NCI-H524 (cell line): ENCODE data around the gene DDX51.

Experiments used
- DNase-seq, 2 experiments: peaks; one replicate each; lab custom pipeline; 2025; lab: John Stamatoyannopoulos, UW

DDX51 gene, protein sequence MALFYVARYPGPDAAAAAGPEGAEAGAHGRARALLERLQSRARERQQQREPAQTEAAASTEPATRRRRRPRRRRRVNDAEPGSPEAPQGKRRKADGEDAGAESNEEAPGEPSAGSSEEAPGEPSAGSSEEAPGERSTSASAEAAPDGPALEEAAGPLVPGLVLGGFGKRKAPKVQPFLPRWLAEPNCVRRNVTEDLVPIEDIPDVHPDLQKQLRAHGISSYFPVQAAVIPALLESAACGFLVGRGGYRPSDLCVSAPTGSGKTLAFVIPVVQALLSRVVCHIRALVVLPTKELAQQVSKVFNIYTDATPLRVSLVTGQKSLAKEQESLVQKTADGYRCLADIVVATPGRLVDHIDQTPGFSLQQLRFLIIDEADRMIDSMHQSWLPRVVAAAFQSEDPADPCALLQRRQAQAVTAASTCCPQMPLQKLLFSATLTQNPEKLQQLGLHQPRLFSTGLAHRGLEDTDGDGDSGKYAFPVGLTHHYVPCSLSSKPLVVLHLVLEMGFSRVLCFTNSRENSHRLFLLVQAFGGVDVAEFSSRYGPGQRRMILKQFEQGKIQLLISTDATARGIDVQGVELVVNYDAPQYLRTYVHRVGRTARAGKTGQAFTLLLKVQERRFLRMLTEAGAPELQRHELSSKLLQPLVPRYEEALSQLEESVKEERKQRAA

DNA sequence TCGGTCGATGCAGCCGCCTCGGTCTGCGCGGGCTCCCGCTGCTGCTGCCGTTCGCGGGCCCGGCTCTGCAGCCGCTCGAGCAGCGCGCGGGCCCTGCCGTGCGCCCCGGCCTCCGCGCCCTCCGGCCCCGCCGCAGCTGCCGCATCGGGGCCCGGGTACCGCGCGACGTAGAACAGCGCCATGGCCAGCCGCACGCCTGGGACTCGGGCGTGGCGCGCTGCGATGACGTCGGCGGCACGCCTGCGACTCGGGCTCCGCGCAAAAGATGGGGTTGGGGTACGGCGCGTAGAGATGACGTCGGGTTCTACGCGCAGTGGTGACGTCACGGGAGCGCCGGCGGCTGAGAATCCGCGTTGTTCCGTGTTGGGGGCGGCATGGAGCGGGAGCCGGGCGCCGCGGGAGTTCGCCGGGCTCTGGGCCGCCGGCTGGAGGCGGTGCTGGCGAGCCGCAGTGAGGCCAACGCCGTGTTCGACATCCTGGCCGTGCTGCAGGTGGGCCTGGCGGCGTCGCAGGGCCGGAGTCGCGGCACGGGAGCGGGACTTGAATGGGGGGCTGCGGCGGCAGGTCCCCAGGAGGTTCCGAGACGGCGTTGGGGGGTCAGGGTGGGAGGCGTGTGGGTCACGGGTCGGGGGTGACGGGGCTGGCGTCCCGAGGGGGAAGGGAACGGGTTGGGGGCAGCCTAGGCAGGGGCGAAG lies at the start of gene DDX51, which contains the start of gene NOC4L:
DDX51 (minus strand) TSS at position 205 of the 695 bp plus-strand sequence; CDS start at position 182, 23 bp downstream.
NOC4L (plus strand) TSS at position 343 of the 695 bp plus-strand sequence; CDS start at position 375, 32 bp downstream.
- DNase-seq = peak; percentile 51 to 88

DNA sequence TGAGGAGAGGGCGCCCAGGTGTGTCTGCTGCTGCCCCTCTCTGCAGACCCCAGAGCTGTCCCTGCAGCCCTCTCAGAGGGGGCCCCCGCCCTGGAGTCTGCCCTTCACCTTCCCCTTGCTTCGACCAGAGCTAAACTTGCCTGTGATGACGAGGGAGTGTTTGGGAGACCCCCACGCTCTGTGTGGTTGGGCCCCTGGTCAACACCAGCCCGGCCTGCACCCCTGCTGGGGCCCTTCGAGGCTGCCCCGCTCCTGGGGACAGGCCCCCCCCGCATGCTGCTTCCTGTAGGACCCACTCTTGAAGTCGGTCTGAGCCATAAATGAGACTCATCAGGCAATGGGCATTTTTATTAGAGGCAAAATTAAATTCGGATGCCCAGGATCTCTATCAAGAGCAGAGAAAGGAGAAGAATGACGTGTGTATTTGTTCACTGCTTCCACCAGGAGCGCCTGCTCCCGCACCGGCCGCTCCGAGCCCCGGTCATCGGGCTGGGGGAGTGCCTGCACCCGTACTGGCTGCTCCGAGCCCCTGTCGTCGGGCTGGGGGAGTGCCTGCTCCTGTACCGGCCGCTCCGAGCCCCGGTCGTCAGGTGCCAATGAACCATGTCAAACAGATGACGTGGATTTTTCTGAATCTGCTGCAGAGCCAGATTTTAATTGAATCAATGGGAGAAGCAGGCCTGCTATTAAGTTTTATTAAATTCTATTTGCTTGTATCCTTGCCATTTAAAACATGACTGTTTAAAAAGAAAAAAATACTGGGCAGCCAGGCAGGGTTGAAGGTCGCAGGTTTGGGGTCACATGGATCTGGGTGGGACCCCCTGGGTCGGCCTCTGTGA lies 47.8 kb upstream of the DDX51 start:
- DNase-seq = no peak

DNA sequence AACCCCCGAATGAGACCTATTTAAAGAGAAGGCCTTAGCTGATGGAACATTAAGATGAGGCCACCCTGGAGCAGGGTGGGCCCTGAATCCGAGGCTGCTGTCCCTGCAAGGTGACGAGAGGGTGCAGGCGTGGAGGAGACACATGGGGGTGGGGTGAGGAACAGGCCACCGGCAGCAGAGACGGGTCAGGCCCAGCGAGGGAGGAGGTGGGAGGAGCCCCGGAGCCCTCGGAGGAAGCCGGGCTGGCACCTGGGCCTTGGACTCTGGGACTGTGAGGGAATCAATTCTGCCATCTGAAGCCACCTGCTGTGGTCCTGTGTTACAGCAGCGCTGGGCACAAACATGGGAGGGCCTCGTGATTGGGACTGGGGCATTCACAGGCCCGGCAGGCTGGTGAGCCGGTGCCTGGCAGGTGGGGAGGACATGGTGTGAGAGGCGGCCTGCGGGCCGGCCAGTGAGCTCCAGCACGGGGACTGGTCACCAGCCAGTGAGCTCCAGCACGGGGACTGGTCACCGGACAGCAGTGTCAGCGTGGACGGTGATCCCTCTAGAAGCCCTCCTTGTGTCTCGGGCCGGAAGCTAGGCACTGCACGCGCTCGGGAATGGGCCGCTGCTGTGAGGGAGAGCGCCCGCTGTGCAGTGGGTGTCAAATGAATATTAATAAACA lies 46.8 kb upstream of the DDX51 start:
- no peak for DNase-seq

DNA sequence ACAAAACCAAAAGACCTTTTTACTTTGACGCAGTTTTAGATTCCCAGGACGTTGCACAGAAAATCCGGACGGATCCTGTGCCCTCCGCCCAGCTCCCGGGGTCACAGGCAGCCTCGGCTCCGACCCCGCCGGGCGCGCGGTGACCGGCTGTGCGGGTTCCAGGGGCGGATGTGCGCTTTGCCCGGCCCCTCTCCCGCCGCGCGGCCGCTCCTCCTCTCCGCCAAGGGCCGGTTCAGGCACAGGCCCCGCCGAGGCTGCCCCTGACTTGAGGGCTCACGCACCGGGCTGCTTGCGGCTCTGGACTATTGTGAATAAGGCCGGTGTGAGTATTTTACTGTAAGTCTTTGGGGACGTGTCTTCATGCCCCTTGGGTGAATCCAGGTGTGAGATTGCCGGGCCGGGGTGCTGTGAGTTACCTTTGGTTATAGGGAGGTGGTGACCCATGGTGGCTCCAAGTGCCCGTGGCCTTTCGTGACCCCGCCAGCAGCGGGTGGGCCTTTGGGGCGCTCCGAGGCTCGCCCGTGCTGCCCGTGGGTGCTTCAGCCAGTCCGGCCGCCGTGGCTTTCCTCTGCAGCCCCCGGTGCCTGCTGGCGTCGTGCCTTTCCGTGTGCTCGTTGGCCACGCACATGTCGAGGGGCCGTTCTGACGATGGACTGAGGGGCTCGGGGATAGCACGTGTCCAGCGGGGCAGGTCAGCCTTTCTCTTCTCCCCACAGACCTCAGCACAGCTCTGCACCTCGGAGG lies 46.1 kb upstream of the DDX51 start:
- no peak for DNase-seq

DNA sequence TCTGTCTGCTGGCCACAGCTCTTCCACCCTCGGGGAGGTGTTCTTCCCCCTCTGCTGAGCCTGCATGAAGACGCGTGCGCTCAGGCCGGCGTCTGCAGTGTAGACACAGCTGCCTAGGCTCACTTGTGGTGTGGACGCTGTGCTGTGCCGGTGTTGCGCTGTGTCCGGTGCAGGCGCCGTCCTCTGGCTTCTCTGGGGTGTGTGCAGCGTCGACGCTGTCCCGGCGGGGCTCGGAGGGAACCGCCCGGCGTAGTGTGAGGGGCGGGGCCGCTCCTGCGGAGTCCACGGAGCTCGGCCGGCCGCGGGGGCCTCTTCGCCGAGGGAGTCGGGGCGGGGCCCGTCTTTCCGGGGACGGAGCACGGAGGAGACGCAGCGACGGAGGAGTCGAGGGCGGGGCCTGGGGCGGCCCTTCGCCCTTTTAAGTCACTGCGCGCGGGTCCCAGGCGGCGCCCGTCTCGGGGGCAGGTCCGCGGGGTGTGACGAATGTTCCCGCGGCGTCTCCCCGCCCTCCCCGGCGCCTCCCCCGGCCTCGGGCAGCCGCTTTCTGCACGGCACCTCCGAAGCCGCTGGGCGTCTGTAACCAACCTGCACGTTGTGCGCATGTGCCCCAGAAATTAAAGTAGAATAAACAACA lies 45.4 kb upstream of the DDX51 start:
- DNase-seq = peak; percentile 25 to 41

DNA sequence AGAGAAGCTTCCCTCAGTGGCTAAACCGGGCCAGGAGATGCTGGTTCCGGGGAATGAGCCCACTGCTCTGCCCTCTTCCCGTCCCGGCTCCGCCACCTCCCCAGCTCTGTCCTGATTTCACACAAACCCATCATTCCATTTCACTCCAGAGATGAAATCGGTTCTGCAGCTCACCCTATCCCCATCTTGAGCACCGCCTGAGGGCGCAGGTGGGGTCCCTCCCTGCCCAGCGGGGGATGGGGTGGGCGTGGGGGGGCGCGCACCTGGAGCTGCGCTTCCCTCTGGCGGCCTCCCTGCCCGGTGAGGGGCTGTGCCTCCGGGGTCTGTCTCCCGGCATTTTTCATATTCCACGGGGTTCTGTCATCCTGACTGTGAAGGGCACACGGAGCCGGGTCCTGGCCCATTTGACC lies 44.8 kb upstream of the DDX51 start:
- no peak for DNase-seq

DNA sequence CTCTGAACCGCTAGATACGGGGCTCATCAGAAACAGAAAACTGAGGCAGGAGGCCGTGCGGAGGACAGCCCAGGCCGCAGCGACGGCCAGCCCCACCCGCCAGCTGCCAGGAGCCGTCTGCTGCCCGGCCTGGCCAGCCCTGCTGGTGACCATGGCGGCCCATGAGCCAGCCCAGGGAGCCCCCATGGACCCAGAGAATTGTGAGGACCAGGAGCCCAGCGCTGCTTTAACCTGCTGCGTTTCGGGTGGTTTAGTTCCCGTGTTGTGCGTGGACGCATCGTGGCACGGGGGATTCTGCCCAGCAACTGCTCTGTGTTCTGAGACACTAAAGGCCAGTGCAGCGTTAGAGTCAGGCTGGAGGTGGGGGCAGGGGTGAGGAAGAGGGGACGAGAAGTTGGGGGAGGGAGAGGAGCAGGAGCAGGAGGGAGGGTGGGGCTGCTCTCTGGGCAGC lies 44.4 kb upstream of the DDX51 start:
- DNase-seq = no peak

DNA sequence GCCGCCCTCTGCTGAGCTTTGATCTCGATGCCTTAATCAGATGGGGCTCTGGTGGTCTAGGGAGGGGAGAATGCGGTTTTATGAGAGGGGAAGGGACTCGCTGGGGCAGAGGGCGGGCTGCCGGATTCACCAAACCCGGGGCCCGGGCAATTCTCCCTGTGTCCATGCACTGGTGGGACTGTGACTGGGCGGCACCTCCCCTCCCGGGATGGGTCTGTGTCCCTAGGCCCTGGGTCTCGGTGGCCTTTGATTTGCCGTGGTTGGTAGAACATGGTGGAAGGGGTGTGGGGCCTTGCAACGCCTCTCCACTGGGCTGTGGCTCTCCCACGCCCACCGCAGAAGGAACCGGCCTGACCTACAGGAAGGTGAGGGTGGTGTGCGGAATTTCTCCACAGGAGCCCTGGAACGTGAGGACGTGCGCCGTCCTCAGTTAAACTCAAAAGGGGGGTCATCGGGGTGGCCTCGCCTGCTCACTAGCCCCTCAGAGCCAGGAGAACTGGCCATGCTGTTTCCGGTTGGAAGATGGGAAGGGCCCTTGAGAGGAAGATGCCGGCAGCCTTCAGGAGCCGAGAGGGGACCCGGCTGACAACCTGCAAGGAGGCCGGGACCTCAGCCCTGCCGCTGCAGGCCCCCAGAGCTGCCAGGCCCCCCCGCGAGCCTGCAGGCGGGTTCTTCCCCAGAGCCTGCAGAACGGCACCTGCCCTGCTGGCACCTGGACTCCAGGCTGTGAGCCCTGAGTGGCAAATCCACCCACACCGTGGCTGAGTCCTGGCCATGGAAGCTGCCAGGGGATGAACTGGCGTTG lies 43.7 kb upstream of the DDX51 start:
- DNase-seq = no peak

DNA sequence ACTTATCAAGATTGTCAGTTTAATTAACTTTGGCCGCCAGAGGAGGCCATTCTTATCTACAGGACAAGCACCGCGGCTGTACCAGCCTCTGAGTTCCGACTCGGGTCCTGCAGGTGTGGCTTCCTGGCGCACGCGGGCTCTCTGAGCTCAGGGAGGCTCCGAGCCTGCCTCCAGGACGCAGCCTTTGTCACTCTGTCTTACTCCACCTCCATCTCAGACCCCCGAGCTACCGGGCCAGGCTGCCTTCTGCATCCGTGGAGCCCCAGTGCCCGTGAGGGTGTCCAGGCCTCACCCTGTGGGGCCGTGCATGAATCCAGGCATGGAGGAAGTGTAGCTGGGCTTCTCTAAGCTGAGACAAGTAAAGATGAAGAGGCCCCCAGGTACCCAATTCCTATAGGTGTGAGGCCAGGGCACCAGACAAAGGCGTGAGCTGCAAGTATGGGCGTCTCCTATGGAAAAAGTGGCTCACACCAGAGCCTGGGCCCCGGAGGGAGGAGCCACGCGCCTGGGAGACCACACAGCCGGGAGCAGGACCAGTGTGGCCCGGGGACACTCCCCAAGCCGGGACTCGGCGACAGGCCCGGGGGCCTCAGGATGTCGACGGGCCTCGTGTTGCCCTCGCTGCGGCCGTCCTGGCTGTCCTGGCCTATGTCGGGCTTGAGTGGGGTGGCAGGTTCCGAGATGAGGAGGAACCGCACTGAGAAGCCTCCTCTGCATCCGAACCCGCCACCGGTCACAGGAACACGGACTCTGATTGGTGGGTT lies 42.9 kb upstream of the DDX51 start:
- DNase-seq = no peak

DNA sequence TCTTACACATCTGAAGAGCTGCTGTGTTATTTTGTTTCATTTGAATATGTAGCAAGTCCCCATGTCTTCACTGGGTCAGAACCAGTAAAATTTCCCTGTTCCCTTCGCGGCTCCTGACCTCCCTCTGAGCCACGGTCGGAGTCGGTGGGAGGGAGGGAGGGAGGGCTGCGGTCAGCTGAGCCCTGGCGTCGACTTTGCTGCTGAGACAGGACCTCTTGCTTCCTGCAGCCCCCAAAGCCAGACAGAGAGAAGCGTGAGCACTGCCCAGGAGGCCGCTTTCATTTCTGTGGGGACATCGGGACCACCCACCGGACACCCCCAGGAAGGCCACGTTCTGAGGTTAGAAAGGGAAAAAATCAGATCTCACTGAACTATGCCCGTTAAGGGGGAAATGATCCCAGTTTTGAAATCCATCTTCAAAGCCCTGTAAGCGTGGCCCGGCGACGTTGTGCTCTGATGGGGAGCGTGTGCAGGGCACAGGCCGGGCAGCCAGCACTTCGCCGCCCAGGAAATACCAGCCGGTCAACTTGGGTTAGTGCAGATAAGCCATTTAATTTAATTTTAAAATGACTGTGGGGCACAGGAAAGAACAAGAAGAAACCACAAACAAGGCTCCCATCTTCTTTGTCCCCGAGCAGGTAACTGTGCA lies 42.2 kb upstream of the DDX51 start:
- DNase-seq = no peak

DNA sequence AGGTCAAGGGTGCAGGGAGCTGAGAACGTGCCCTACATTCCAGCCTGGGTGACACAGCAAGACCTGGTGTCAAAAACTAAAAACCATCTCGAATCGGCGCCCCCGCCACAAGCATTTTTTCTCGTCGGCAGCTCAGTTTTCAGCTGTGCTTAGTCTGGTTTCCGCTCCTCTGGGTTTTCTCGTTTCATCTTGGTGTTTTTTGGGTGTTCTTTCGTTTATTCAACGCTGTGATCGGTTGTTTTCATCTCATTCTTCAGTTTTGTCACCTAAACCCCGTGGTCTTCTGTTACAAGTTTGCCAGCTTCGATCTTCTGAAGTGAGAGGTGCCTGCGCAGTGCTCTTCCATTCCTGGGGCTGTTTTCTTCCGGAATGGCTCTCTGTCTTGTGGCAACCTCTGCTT lies 41.6 kb upstream of the DDX51 start:
- no peak for DNase-seq

DNA sequence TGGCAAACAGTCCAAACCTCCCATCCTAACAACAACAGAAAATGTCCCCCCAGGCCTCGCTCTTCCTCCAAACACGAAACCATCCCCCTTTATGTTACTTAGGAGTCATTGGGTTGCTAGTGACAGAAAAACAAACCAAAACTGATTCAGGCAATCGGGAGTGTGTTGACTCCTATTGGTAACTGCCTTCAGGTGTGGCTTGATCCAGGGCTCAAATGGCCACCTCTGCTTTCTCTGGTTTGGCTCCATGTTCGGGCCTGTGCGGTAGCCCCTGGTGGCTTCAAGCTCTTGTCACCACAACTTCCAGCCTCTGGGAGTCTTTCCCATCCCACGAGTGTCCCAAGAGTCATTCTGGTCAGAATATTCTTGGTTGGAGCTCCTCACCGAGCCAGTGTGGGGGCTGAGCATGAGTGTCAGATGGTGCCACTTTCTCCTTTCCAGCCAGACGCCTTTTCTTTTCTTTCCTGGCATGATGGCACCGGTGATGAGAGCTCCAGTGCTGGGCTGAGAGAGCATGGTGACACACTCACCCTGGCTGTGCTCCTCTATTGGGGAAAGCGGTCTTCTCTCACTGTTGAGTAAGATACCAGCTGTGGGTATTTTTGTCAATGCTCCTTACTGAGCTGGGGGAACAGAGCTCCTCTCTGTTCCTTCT lies 38.7 kb upstream of the DDX51 start:
- DNase-seq = no peak

DNA sequence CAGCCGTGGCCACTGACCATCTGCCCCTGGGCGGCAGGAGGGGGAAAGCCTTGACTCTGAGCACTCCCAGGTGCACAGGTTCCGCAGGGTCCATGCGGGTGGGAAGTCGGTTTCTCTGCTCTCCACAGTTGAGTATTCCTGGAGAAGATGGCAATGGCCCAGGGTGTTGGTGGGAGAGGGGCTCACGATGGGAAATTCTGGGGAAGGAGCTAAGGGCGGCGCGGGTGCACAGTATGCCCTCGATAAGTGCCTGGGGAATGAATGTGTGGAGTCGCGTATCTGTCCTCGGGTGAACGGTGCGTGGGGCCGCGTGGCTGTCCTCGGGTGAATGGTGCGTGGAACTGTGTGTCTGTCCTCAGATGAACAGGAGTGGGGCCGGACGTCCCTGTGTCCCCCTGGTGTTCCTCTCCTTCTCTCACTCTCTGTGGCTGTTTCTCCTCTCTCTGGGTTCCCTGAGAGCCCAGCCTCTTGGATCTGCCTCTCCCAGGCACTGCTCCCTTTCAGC lies 38.1 kb upstream of the DDX51 start:
- DNase-seq = no peak

DNA sequence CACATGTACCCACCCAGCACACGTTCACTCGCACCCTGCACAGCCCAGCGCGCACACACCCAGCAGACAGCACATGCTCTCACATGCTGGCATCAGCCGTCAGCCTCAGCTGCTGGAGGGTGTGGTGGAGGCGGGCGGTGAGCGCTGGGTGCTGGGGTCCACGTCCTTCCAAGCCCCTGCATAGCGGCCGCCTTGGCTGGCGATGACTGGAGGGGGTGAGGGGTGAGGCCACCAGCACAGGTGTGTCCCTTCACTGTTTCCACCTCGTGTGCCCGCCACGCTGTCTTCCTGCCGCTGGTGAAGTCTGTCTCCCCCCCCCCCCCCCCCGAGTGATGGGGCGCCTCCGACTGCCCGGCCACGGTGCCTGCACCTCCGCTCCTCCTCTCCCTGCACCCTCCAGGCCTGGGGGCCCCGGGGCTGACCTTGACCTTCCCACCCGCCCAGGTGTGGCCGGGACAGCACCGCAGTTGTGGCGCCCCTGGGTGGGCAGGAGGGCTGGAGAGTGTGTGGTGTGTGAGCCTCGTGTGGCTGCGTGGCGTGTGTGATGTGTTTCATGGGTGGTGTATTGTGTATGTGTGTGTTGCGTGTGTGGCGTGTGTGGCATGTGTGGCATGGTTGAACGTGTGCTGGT lies 37.6 kb upstream of the DDX51 start:
- DNase-seq = no peak

DNA sequence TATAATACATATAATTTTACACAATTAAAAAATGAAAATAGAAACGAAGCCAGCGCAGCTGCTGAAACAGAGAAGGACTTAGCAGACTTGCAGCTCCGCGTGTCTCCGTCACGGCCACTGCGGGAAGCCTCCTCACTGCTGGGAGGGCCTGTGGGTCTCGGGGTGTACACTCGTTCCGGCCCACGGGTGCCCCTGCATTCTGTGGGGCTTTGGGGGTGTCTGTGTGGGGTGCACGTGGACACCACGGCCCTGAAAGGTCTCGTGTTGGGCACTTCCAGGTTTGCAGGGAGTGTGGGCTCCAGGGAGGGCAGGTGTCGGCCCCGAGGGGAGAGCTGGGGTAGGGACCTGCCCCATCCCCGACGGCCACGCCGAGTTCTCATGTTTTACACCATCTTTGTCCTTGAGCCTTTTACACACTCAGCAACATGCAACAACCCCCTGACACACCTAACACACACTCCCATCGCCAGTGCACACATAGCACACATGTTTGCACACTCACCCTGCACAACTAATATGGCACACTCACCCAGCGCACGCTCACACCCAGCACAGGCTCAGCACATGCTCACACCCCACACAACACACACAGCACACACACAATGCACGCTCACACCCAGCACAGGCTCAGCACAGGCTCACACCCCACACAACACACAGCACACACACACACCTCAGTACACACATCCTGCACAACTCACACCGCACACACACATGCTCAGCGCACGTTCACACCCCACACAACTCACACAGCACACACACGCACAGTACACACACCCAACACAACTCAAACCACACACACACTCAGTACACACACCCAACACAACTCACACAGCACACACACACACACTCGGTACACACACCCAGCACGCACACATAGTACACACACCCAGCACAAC lies 36.8 kb upstream of the DDX51 start:
- no peak for DNase-seq
